Kidney (tissue), 14 donors: Measurements from ENCODE around the gene TMEM186. TPM values are rescaled to one million over a fixed set of nuclear protein-coding genes. Genes with fewer than 3 reads are reported as not detected.

ENCODE experiments used
- DNase-seq, 5 donors: peaks; one replicate each; pipeline ENCODE4 v3.0.0-alpha.2; 2013 to 2020
- FAIRE-seq: peaks from 2 replicates; lab custom pipeline; 2012; peaks lifted over from hg19 to GRCh38; lab: Jason Lieb, UNC
- H3K27ac ChIP-seq, 2 donors: one replicate each; pipeline ENCODE4 v1.7.0; 2013; ENCODE audit warnings: low read depth in 2 of 2, low read length in 2 of 2, inconsistent platforms in 1 of 2
- H3K27me3 ChIP-seq: one replicate; pipeline ENCODE4 v1.7.1; 2013; ENCODE audit warnings: low read length, inconsistent platforms; ENCODE audit not compliant: control insufficient read depth, insufficient read depth
- H3K36me3 ChIP-seq, 3 donors: one replicate each; pipeline versions ENCODE4 v1.7.0 to v1.7.1; 2013; ENCODE audit warnings: low read length in 3 of 3, control low read depth in 1 of 3, inconsistent platforms in 1 of 3; ENCODE audit not compliant: insufficient read depth in 3 of 3, control insufficient read depth in 2 of 3
- H3K4me1 ChIP-seq, 3 donors: one replicate each; pipeline versions ENCODE4 v1.7.0 to v1.7.1; 2013; ENCODE audit warnings: low read length in 3 of 3, inconsistent platforms in 1 of 3, low read depth in 1 of 3; ENCODE audit not compliant: control insufficient read depth in 2 of 3, insufficient read depth in 2 of 3
- H3K4me3 ChIP-seq, 3 donors: one replicate each; pipeline versions ENCODE4 v1.7.0 to v1.8.1; 2013; ENCODE audit warnings: low read length in 3 of 3, control low read depth in 1 of 3, inconsistent platforms in 1 of 3
- H3K9ac ChIP-seq, 3 donors: one replicate each; pipeline versions ENCODE4 v1.7.0 to v1.7.1; 2013; ENCODE audit warnings: low read length in 3 of 3, control low read depth in 1 of 3, inconsistent platforms in 1 of 3
- H3K9me3 ChIP-seq, 3 donors: one replicate each; pipeline versions ENCODE4 v1.7.0 to v1.7.1; 2013; ENCODE audit warnings: low read length in 3 of 3, control low read depth in 1 of 3, inconsistent platforms in 1 of 3; ENCODE audit not compliant: control insufficient read depth in 2 of 3, insufficient read depth in 1 of 3
- intact Hi-C: fragments of 100-400 bp; cut with DNase I; formaldehyde crosslinking; loops from one replicate; pipeline ENCODE4 v1.11.1; 2022
- polyA plus RNA-seq: library from polyadenylated mRNA; stranded (reverse); fragments of 350-450 nt; fragmentation: Illumina TruSeq; extraction: RNeasy Lipid Tissue Mini Kit (QIAGEN cat#74804); gene quantifications from one replicate; pipeline ENCODE4 v1.2.3, GENCODE V29; 2014; ENCODE audit warnings: low read depth, low replicate concordance; ENCODE audit not compliant: insufficient read depth
- total RNA-seq: library from RNA; stranded (reverse); fragmentation: NEBNext Ultra II Directional; extraction: Animal tissue kit (Norgen Biotek cat#: 25700); gene quantifications from one replicate; pipeline ENCODE4 v1.2.1, GENCODE V29; 2021
- TF ChIP-seq, protein P1 (sequence below): IDR thresholded peaks from 3 replicates; pipeline ENCODE4 v1.5.1; 2012; ENCODE audit warnings: mild to moderate bottlenecking, moderate library complexity, borderline replicate concordance; ENCODE audit not compliant: insufficient read depth; ENCODE audit errors: extremely low read depth
- donor health status: control.
- donor health status: control.
- donor health status: control.
- donor health status: control.
- donor health status: control.
- donor health status: DM: yes; HTN: yes; CAD: no.
- donor health status: Normal renal cell carcinoma (clear cell type).

Gene TMEM186
- total and polyA plus RNA-seq, 2 donors from 2014 or later = 11.0 to 20.2 TPM

DNA sequence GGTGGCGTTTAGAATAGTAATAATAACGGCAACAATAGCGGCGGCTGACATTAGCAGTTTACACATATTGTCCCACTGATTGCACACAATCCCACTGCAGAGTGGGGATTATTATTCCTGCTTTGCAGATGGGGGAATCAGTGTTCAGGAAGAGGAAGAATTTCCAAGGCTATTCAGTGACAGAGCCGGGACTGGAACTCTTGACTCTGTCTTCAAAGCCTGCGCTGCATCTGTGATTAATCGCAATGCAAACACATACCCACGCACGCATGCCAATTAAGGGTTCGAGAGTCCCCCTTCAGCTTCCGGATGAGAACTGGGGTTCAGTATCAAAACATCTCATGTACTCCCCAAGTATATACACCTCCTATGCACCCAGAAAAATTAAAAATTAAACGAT is 29.2 kb downstream of the TMEM186 start:
- intact Hi-C loops = no loop called here
- Histone ChIP-seq H3K27me3 (no peaks in the 10 kb centered on the region), H3K4me3 (no peak overlapping the region), H3K9me3 (no peaks in the 10 kb centered on the region), H3K4me1 (no peaks in the 10 kb centered on the region), H3K27ac (no peak overlapping the region), H3K36me3 (peaks cover 0 to 26% (median 8%) of the 10 kb centered on the region in 3 donors), H3K9ac (no peak overlapping the region)
- DNase-seq (no peak), FAIRE-seq (no peak)
- TF ChIP-seq, protein P1, sequence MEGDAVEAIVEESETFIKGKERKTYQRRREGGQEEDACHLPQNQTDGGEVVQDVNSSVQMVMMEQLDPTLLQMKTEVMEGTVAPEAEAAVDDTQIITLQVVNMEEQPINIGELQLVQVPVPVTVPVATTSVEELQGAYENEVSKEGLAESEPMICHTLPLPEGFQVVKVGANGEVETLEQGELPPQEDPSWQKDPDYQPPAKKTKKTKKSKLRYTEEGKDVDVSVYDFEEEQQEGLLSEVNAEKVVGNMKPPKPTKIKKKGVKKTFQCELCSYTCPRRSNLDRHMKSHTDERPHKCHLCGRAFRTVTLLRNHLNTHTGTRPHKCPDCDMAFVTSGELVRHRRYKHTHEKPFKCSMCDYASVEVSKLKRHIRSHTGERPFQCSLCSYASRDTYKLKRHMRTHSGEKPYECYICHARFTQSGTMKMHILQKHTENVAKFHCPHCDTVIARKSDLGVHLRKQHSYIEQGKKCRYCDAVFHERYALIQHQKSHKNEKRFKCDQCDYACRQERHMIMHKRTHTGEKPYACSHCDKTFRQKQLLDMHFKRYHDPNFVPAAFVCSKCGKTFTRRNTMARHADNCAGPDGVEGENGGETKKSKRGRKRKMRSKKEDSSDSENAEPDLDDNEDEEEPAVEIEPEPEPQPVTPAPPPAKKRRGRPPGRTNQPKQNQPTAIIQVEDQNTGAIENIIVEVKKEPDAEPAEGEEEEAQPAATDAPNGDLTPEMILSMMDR = no peak

DNA sequence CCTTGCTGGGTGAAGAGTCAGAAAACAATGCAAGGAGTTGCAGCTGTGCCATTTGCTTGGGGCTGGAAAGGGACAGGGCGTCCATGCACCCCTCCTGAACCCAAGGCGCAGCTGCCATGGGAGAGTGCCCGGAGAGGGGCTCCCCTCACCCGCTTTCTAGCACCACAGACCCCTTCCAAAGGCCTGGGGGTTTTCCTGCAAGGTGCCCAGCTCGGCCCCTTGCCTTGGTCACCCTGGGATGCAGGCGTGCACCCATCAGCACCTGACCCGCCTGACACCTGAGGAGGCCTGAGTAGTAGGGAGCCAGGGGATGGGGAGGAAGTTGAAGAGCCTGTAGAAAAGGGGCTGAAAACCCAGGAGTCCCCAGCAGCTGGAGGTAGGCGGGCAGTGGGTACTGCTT is 30.3 kb downstream of the TMEM186 start:
- Histone ChIP-seq H3K4me1 (no peaks in the 10 kb centered on the region), H3K9ac (no peak overlapping the region), H3K27me3 (no peaks in the 10 kb centered on the region), H3K9me3 (no peaks in the 10 kb centered on the region), H3K27ac (no peak overlapping the region), H3K36me3 (peaks cover 0 to 22% (median 5%) of the 10 kb centered on the region in 3 donors), H3K4me3 (no peak overlapping the region)
- intact Hi-C loops = no loop called here
- FAIRE-seq (no peak), DNase-seq (no peak)
- TF ChIP-seq, protein P1 = no peak

- H3K4me1 ChIP-seq = no peaks in the 10 kb centered on the region
- TF ChIP-seq, protein P1 = no peak
- FAIRE-seq (no peak), DNase-seq (no peak)
- H3K27ac ChIP-seq = no peak overlapping the region
- no peak overlapping the region for H3K9ac ChIP-seq
- no peak overlapping the region for H3K4me3 ChIP-seq
- intact Hi-C loops = no loop called here
- H3K36me3 ChIP-seq = peaks cover 0 to 18% (median 8%) of the 10 kb centered on the region in 3 donors
- no peaks in the 10 kb centered on the region for H3K27me3 ChIP-seq
- no peaks in the 10 kb centered on the region for H3K9me3 ChIP-seq
Observed at GRCh38 chr16:8764525-8765250, 32.8 kb downstream of the TMEM186 start.
